ENCODE measurements around the gene ZSWIM6. TPM values are rescaled to one million over a fixed set of nuclear protein-coding genes. Genes with fewer than 3 reads are reported as not detected.

The ZSWIM6 gene
- total and polyA plus RNA-seq, 2 donors = 6.0 to 21.4 TPM

- no peak for DNase-seq (ENCODE audit: extremely low spot score)
- no peak overlapping the region for H3K4me3 ChIP-seq (ENCODE audit: low read depth, low read length)
- 89% methylated on average over 4 of the region's 4 CpGs for WGBS
- H3K27ac ChIP-seq (ENCODE audit: low read depth) = no peak overlapping the region
- H3K4me1 ChIP-seq (ENCODE audit: insufficient read depth) = no peaks in the 10 kb centered on the region
- no peaks in the 10 kb centered on the region for H3K36me3 ChIP-seq (ENCODE audit: insufficient read depth)
Measured at GRCh38 chr5:61474746-61475145, 142.7 kb downstream of the ZSWIM6 start.

- WGBS = 68% methylated on average over 2 of the region's 2 CpGs
- Histone ChIP-seq H3K27ac (ENCODE audit: low read depth) (no peak overlapping the region), H3K36me3 (ENCODE audit: insufficient read depth) (no peaks in the 10 kb centered on the region), H3K4me3 (ENCODE audit: low read depth, low read length) (no peak overlapping the region), H3K4me1 (ENCODE audit: insufficient read depth) (no peaks in the 10 kb centered on the region)
- no peak for DNase-seq (ENCODE audit: extremely low spot score)
Measured at GRCh38 chr5:61477788-61478187, 145.7 kb downstream of the ZSWIM6 start.

- Histone ChIP-seq H3K36me3 (ENCODE audit: insufficient read depth) (no peaks in the 10 kb centered on the region), H3K4me1 (ENCODE audit: insufficient read depth) (no peaks in the 10 kb centered on the region), H3K27ac (ENCODE audit: low read depth) (no peak overlapping the region), H3K4me3 (ENCODE audit: low read depth, low read length) (no peak overlapping the region)
- 84% methylated on average over 4 of the region's 4 CpGs for WGBS
- no peak for DNase-seq (ENCODE audit: extremely low spot score)
Measured at GRCh38 chr5:61479850-61480614, 148.0 kb downstream of the ZSWIM6 start.

GRCh38 chr5:61482980-61483379, 150.9 kb downstream of the ZSWIM6 start:
- 96% methylated on average over 3 of the region's 3 CpGs for WGBS
- Histone ChIP-seq H3K27ac (ENCODE audit: low read depth) (no peak overlapping the region), H3K4me3 (ENCODE audit: low read depth, low read length) (no peak overlapping the region), H3K36me3 (ENCODE audit: insufficient read depth) (no peaks in the 10 kb centered on the region), H3K4me1 (ENCODE audit: insufficient read depth) (no peaks in the 10 kb centered on the region)
- DNase-seq (ENCODE audit: extremely low spot score) = no peak

- Histone ChIP-seq H3K36me3 (ENCODE audit: insufficient read depth) (no peaks in the 10 kb centered on the region), H3K27ac (ENCODE audit: low read depth) (no peak overlapping the region), H3K4me3 (ENCODE audit: low read depth, low read length) (no peak overlapping the region), H3K4me1 (ENCODE audit: insufficient read depth) (no peaks in the 10 kb centered on the region)
- WGBS = 95% methylated on average over 1 of the region's 1 CpG
- DNase-seq (ENCODE audit: extremely low spot score) = no peak
Measured at GRCh38 chr5:61486476-61486875, 154.4 kb downstream of the ZSWIM6 start.

- H3K4me3 ChIP-seq (ENCODE audit: low read depth, low read length) = no peak overlapping the region
- H3K27ac ChIP-seq (ENCODE audit: low read depth) = no peak overlapping the region
- no peaks in the 10 kb centered on the region for H3K4me1 ChIP-seq (ENCODE audit: insufficient read depth)
- no peaks in the 10 kb centered on the region for H3K36me3 ChIP-seq (ENCODE audit: insufficient read depth)
- 88% methylated on average over 1 of the region's 1 CpG for WGBS
- DNase-seq (ENCODE audit: extremely low spot score) = no peak
Measured at GRCh38 chr5:61489574-61489973, 157.5 kb downstream of the ZSWIM6 start.

- no peak overlapping the region for H3K4me3 ChIP-seq (ENCODE audit: low read depth, low read length)
- no peak for DNase-seq (ENCODE audit: extremely low spot score)
- no peak overlapping the region for H3K27ac ChIP-seq (ENCODE audit: low read depth)
- no peaks in the 10 kb centered on the region for H3K36me3 ChIP-seq (ENCODE audit: insufficient read depth)
- no peaks in the 10 kb centered on the region for H3K4me1 ChIP-seq (ENCODE audit: insufficient read depth)
- 96% methylated on average over 1 of the region's 1 CpG for WGBS
Measured at GRCh38 chr5:61491861-61492260, 159.8 kb downstream of the ZSWIM6 start.

- DNase-seq (ENCODE audit: extremely low spot score) = no peak
- no peak overlapping the region for H3K27ac ChIP-seq (ENCODE audit: low read depth)
- H3K4me1 ChIP-seq (ENCODE audit: insufficient read depth) = no peaks in the 10 kb centered on the region
- WGBS = 88% methylated on average over 7 of the region's 7 CpGs
- no peaks in the 10 kb centered on the region for H3K36me3 ChIP-seq (ENCODE audit: insufficient read depth)
- H3K4me3 ChIP-seq (ENCODE audit: low read depth, low read length) = no peak overlapping the region
Measured at GRCh38 chr5:61493973-61494372, 161.9 kb downstream of the ZSWIM6 start.

- DNase-seq (ENCODE audit: extremely low spot score) = no peak
- H3K27ac ChIP-seq (ENCODE audit: low read depth) = no peak overlapping the region
- H3K36me3 ChIP-seq (ENCODE audit: insufficient read depth) = no peaks in the 10 kb centered on the region
- 78% methylated on average over 3 of the region's 3 CpGs for WGBS
- no peak overlapping the region for H3K4me3 ChIP-seq (ENCODE audit: low read depth, low read length)
- H3K4me1 ChIP-seq (ENCODE audit: insufficient read depth) = no peaks in the 10 kb centered on the region
Measured at GRCh38 chr5:61496446-61496845, 164.4 kb downstream of the ZSWIM6 start.

GRCh38 chr5:61496860-61497259, 164.8 kb downstream of the ZSWIM6 start:
- WGBS = 37% methylated on average over 4 of the region's 4 CpGs
- Histone ChIP-seq H3K4me3 (ENCODE audit: low read depth, low read length) (no peak overlapping the region), H3K36me3 (ENCODE audit: insufficient read depth) (no peaks in the 10 kb centered on the region), H3K27ac (ENCODE audit: low read depth) (no peak overlapping the region), H3K4me1 (ENCODE audit: insufficient read depth) (no peaks in the 10 kb centered on the region)
- no peak for DNase-seq (ENCODE audit: extremely low spot score)

- Histone ChIP-seq H3K36me3 (ENCODE audit: insufficient read depth) (no peaks in the 10 kb centered on the region), H3K4me1 (ENCODE audit: insufficient read depth) (no peaks in the 10 kb centered on the region), H3K27ac (ENCODE audit: low read depth) (no peak overlapping the region), H3K4me3 (ENCODE audit: low read depth, low read length) (no peak overlapping the region)
- WGBS = 95% methylated on average over 5 of the region's 5 CpGs
- DNase-seq (ENCODE audit: extremely low spot score) = no peak
Measured at GRCh38 chr5:61498121-61498520, 166.1 kb downstream of the ZSWIM6 start.

- Histone ChIP-seq H3K4me3 (ENCODE audit: low read depth, low read length) (no peak overlapping the region), H3K27ac (ENCODE audit: low read depth) (no peak overlapping the region), H3K36me3 (ENCODE audit: insufficient read depth) (no peaks in the 10 kb centered on the region), H3K4me1 (ENCODE audit: insufficient read depth) (no peaks in the 10 kb centered on the region)
- no peak for DNase-seq (ENCODE audit: extremely low spot score)
- WGBS = 90% methylated on average over 3 of the region's 3 CpGs
Measured at GRCh38 chr5:61501971-61502370, 169.9 kb downstream of the ZSWIM6 start.

- DNase-seq (ENCODE audit: extremely low spot score) = no peak
- Histone ChIP-seq H3K36me3 (ENCODE audit: insufficient read depth) (no peaks in the 10 kb centered on the region), H3K27ac (ENCODE audit: low read depth) (no peak overlapping the region), H3K4me3 (ENCODE audit: low read depth, low read length) (no peak overlapping the region), H3K4me1 (ENCODE audit: insufficient read depth) (no peaks in the 10 kb centered on the region)
- 95% methylated on average over 1 of the region's 1 CpG for WGBS
Measured at GRCh38 chr5:61504143-61504770, 172.2 kb downstream of the ZSWIM6 start.

- Histone ChIP-seq H3K4me3 (ENCODE audit: low read depth, low read length) (no peak overlapping the region), H3K27ac (ENCODE audit: low read depth) (no peak overlapping the region), H3K36me3 (ENCODE audit: insufficient read depth) (no peaks in the 10 kb centered on the region), H3K4me1 (ENCODE audit: insufficient read depth) (no peaks in the 10 kb centered on the region)
- no peak for DNase-seq (ENCODE audit: extremely low spot score)
Measured at GRCh38 chr5:61505281-61505680, 173.2 kb downstream of the ZSWIM6 start.
